Hepatocyte (in vitro differentiated cells): ENCODE data around the gene CEP250. TPM values are rescaled to one million over a fixed set of nuclear protein-coding genes. Genes with fewer than 3 reads are reported as not detected.

Experiments
- DNase-seq: peaks from one replicate; pipeline ENCODE4 v3.0.0-alpha.2; 2016; ENCODE audit warnings: low spot score
- H2AFZ ChIP-seq: fragments of 200-600 bp; sonication (generic); 2 replicates; pipeline ENCODE4 v1.6.0; 2016; ENCODE audit warnings: antibody characterized with exemption, mild to moderate bottlenecking
- H3K27ac ChIP-seq: fragments of 200-600 bp; sonication (generic); 2 replicates; pipeline ENCODE4 v1.5.1; 2016; ENCODE audit warnings: mild to moderate bottlenecking
- H3K27me3 ChIP-seq: fragments of 200-600 bp; sonication (generic); 2 replicates; pipeline ENCODE4 v1.6.1; 2016
- H3K36me3 ChIP-seq: fragments of 200-600 bp; sonication (generic); replicated peaks from 2 replicates; pipeline ENCODE4 v1.5.1; 2016; ENCODE audit warnings: low read depth; ENCODE audit not compliant: insufficient read depth
- H3K4me1 ChIP-seq: fragments of 200-600 bp; sonication (generic); 2 replicates; pipeline ENCODE4 v1.5.1; 2016; ENCODE audit warnings: mild to moderate bottlenecking, moderate library complexity; ENCODE audit not compliant: insufficient read depth
- H3K4me2 ChIP-seq: fragments of 200-600 bp; sonication (generic); 2 replicates; pipeline ENCODE4 v1.6.0; 2016
- H3K4me3 ChIP-seq: fragments of 200-600 bp; sonication (generic); 2 replicates; pipeline ENCODE4 v1.5.1; 2016; ENCODE audit warnings: mild to moderate bottlenecking
- H3K79me2 ChIP-seq: fragments of 200-600 bp; sonication (generic); 2 replicates; pipeline ENCODE4 v1.6.0; 2017; ENCODE audit warnings: mild to moderate bottlenecking
- H3K9me2 ChIP-seq: fragments of 200-600 bp; sonication (generic); replicated peaks from 2 replicates; pipeline ENCODE4 v1.6.0; 2017; ENCODE audit warnings: mild to moderate bottlenecking; ENCODE audit not compliant: insufficient read depth
- H3K9me3 ChIP-seq: fragments of 200-600 bp; sonication (generic); 2 replicates; pipeline ENCODE4 v1.5.1; 2016; ENCODE audit warnings: low read depth, mild to moderate bottlenecking
- H4K20me1 ChIP-seq: fragments of 200-600 bp; sonication (generic); 2 replicates; pipeline ENCODE4 v1.6.0; 2016; ENCODE audit warnings: mild to moderate bottlenecking; ENCODE audit not compliant: insufficient read depth, poor library complexity, severe bottlenecking
- EZH2 ChIP-seq: fragments of 200-600 bp; sonication (generic); IDR thresholded peaks from 2 replicates; pipeline ENCODE4 v1.6.1; 2016; ENCODE audit warnings: antibody characterized with exemption, mild to moderate bottlenecking, borderline replicate concordance
- EZH2phosphoT487 ChIP-seq: fragments of 200-600 bp; sonication (generic); IDR thresholded peaks from one replicate; pipeline ENCODE4 v1.6.1; 2018; ENCODE audit warnings: antibody characterized with exemption, mild to moderate bottlenecking, low read depth, moderate library complexity; ENCODE audit not compliant: unreplicated experiment, severe bottlenecking
- WGBS: methylation state at CpG from one replicate; pipeline ENCODE4 v1.1.6; 2016; ENCODE audit warnings: low lambda C conversion rate; ENCODE audit errors: missing lambda C conversion rate; 5-methylcytosine and 5-hydroxymethylcytosine counted together
- polyA plus RNA-seq: library from polyadenylated mRNA; unstranded; fragments of >200 nt; fragmentation: Nextera tagmentation; extraction: Ambion mirVana; gene quantifications from 2 replicates; pipeline ENCODE4 v1.2.1, GENCODE V29; 2016
- total RNA-seq: library from RNA; depleted of rRNA; stranded (reverse); fragments of >200 nt; gene quantifications from 2 replicates; pipeline ENCODE4 v1.2.3, GENCODE V29; 2014
- TF ChIP-seq, protein P1 (sequence below): fragments of 200-600 bp; sonication (generic); IDR thresholded peaks from 2 replicates; pipeline ENCODE4 v1.5.1; 2016; ENCODE audit warnings: antibody characterized with exemption, mild to moderate bottlenecking; ENCODE audit not compliant: poor library complexity

The CEP250 gene
- total and polyA plus RNA-seq, 2 experiments from 2014 or later, result 12.4 to 18.5 TPM

DNA sequence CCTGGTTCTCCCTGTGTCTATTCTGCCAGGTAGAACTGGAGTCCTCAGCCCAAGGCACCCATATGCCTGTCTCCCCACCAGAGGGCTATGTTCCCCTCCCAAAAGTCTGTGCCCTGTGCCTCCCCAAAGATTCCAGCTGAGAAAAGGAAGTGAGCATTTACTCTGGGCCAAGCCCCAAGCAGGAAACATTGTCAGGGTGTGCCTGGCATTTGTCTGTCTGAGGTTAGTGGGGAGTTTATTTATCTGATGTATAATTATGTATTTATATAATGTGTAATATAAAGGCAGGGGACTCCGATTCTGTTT is 23.0 kb upstream of the CEP250 start:
- H3K4me1 ChIP-seq, result no peaks in the 10 kb centered on the region
- no peaks in the 10 kb centered on the region for H3K36me3 ChIP-seq
- no peaks in the 10 kb centered on the region for H3K27me3 ChIP-seq
- H4K20me1 ChIP-seq, result no peaks in the 10 kb centered on the region
- H3K4me3 ChIP-seq, result no peak overlapping the region
- H3K9me3 ChIP-seq, result no peaks in the 10 kb centered on the region
- WGBS, result 71% methylated on average over 1 of the region's 1 CpG
- H3K79me2 ChIP-seq, result no peaks in the 10 kb centered on the region
- H3K9me2 ChIP-seq, result no peaks in the 10 kb centered on the region
- H3K27ac ChIP-seq, result no peak overlapping the region
- no peak for DNase-seq
- TF ChIP-seq EZH2 (no peak), EZH2phosphoT487 (no peak)
- TF ChIP-seq, protein P1, sequence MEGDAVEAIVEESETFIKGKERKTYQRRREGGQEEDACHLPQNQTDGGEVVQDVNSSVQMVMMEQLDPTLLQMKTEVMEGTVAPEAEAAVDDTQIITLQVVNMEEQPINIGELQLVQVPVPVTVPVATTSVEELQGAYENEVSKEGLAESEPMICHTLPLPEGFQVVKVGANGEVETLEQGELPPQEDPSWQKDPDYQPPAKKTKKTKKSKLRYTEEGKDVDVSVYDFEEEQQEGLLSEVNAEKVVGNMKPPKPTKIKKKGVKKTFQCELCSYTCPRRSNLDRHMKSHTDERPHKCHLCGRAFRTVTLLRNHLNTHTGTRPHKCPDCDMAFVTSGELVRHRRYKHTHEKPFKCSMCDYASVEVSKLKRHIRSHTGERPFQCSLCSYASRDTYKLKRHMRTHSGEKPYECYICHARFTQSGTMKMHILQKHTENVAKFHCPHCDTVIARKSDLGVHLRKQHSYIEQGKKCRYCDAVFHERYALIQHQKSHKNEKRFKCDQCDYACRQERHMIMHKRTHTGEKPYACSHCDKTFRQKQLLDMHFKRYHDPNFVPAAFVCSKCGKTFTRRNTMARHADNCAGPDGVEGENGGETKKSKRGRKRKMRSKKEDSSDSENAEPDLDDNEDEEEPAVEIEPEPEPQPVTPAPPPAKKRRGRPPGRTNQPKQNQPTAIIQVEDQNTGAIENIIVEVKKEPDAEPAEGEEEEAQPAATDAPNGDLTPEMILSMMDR, result no peak
- no peak overlapping the region for H2AFZ ChIP-seq
- no peak overlapping the region for H3K4me2 ChIP-seq

DNA sequence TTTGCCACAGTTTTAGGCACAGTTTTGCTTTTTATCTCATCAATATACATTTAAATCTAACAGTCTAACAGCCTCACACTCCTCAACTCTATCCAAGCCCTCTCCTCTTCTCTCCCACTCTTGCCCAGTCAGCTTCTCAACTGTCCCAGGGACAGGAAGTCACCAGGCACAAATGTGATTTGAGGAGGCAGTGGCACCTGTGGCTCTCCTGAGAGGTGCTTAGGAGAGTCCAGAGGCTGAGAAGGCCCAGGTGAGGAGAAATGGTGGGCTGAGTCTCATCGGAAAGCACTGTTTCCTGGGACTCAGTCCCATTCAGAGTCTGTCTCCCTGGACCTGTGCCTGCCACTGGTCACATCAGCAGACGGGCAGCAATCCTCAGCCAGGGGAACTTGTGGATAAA is 22.1 kb upstream of the CEP250 start:
- Histone ChIP-seq H3K9me2 (no peaks in the 10 kb centered on the region), H3K4me3 (no peak overlapping the region), H4K20me1 (no peaks in the 10 kb centered on the region), H3K9me3 (no peaks in the 10 kb centered on the region), H3K79me2 (no peaks in the 10 kb centered on the region), H3K4me2 (no peak overlapping the region), H3K27me3 (no peaks in the 10 kb centered on the region), H3K36me3 (no peaks in the 10 kb centered on the region), H3K4me1 (peaks cover 8% of the 10 kb centered on the region), H3K27ac (no peak overlapping the region), H2AFZ (no peak overlapping the region)
- WGBS, result 89% methylated on average over 2 of the region's 2 CpGs
- TF ChIP-seq EZH2phosphoT487 (no peak), EZH2 (no peak)
- TF ChIP-seq, protein P1, result no peak
- no peak for DNase-seq

DNA sequence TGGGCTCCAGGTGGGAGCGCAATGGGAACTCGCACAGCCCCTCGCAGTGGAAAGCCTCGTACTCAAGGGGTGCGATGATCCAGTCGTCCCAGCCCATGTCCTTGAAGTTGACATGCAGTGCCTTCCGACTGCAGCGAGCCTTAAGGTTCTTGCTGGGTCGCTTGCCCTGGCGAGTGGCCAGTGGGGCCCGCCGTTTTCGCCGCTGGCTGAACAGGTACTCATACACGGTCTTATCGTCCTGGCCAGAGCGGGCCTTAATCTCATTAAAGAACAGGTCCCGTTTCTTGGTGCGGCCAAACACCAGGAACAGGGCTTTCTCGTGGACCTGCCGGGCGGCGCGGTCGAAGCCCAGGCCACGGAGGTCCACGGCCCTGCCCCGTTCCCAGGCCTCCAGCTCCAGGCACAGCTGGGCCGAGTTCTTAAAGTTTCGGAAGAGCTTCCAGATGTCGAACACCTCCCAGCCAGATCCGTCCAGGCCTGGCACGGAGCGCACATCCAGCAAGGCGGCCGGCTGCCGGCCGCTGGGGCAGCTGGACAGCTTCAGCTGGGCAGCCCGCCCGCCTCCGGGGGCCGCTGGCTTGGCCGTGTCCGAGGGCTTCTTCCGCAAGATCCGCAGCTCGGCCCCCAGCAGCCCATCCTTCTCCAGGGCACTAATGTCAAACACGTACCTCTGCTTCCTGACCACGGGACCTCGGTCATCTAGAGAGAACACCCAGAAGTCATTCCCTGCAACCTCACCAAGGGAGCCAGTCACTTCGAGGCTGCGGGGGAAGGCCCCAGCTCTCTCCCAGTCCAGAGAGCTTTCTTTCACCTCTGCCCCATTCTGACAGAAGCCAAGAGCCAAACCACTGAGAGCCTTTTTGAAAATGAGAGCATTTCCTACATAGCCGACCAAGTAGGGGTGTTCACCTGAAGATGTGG is 21.1 kb upstream of the CEP250 start:
- Histone ChIP-seq H3K4me2 (no peak overlapping the region), H3K27ac (no peak overlapping the region), H3K27me3 (no peaks in the 10 kb centered on the region), H2AFZ (no peak overlapping the region), H3K9me2 (no peaks in the 10 kb centered on the region), H3K4me3 (no peak overlapping the region), H3K79me2 (no peaks in the 10 kb centered on the region), H3K4me1 (peaks cover 10% of the 10 kb centered on the region), H3K9me3 (no peaks in the 10 kb centered on the region), H3K36me3 (no peaks in the 10 kb centered on the region), H4K20me1 (no peaks in the 10 kb centered on the region)
- TF ChIP-seq, protein P1, result no peak
- TF ChIP-seq EZH2phosphoT487 (no peak), EZH2 (no peak)
- no peak for DNase-seq
- 94% methylated on average over 48 of the region's 53 CpGs for WGBS
